Measurements from ENCODE around the gene CARD10. TPM values are rescaled to one million over a fixed set of nuclear protein-coding genes. Genes with fewer than 3 reads are reported as not detected.
"Not testable (repeated sequence)": the region's sequence is repeated elsewhere in the genome, so short reads cannot be mapped to it uniquely, and the experiment has no call there.

Gene CARD10
- total RNA-seq, 2 experiments from 2014 or later = 0.29 TPM; not detected in 1

GRCh38 chr22:37558815-37559214 is 39.6 kb upstream of the CARD10 start:
- POLR2A ChIA-PET = no interaction called here

GRCh38 chr22:37557321-37558001 is 38.2 kb upstream of the CARD10 start:
- POLR2A ChIA-PET = no interaction called here
- CTCF ChIA-PET = interaction anchor here (5.4 to 18.0 kb wide), 2 partner anchors 9 to 12 kb away, joined by 23 to 297 read pairs; no protein-coding TSS in a partner anchor

More at GRCh38 chr22:37558815-37559214, 39.6 kb upstream of the CARD10 start:
- CTCF ChIA-PET = interaction anchor here (0.6 to 18.0 kb wide), 3 partner anchors 8 to 16 kb away, joined by 3 to 297 read pairs (median 23); no protein-coding TSS in a partner anchor

GRCh38 chr22:37556710-37557109 is 37.5 kb upstream of the CARD10 start:
- ChIA-PET CTCF (interaction anchor here (5.4 to 18.0 kb wide), 2 partner anchors 10 to 12 kb away, joined by 23 to 297 read pairs; no protein-coding TSS in a partner anchor), POLR2A (no interaction called here)

GRCh38 chr22:37555029-37555428 is 35.8 kb upstream of the CARD10 start:
- ChIA-PET CTCF (interaction anchor here (5.4 to 18.0 kb wide), 2 partner anchors 10 to 12 kb away, joined by 23 to 297 read pairs; no protein-coding TSS in a partner anchor), POLR2A (no interaction called here)

GRCh38 chr22:37553725-37554124 is 34.5 kb upstream of the CARD10 start:
- ChIA-PET POLR2A (no interaction called here), CTCF (interaction anchor here (5.4 kb wide), 1 partner anchor 13 kb away, joined by 23 read pairs; no protein-coding TSS in a partner anchor)

- ChIA-PET CTCF (interaction anchor here (15.9 kb wide), 1 partner anchor 10 kb away, joined by 297 read pairs; the partner anchor contains the start of gene CDC42EP1), POLR2A (no interaction called here)
Measured at GRCh38 chr22:37552524-37553163, 33.4 kb upstream of the CARD10 start.

- CTCF ChIA-PET = interaction anchor here (15.9 kb wide), 1 partner anchor 11 kb away, joined by 297 read pairs; the partner anchor contains the start of gene CDC42EP1
- POLR2A ChIA-PET = no interaction called here
Measured at GRCh38 chr22:37551981-37552380, 32.8 kb upstream of the CARD10 start.

GRCh38 chr22:37550921-37551320 is 31.7 kb upstream of the CARD10 start:
- CTCF ChIA-PET = interaction anchor here (15.9 kb wide), 1 partner anchor 12 kb away, joined by 297 read pairs; the partner anchor contains the start of gene CDC42EP1

GRCh38 chr22:37549704-37550059 is 30.5 kb upstream of the CARD10 start:
- CTCF ChIA-PET = interaction anchor here (1.9 to 15.9 kb wide), 2 partner anchors 9 to 13 kb away, joined by 4 to 297 read pairs; partner anchors contain the start of gene CDC42EP1
- POLR2A ChIA-PET = interaction anchor here (0.6 to 0.9 kb wide), 2 partner anchors 17 to 538 kb away, joined by 3 to 4 read pairs; no protein-coding TSS in a partner anchor

More at GRCh38 chr22:37550921-37551320, 31.7 kb upstream of the CARD10 start:
- POLR2A ChIA-PET = not testable (repeated sequence)

- POLR2A ChIA-PET = no interaction called here
- CTCF ChIA-PET = interaction anchor here (2.9 to 15.9 kb wide), 2 partner anchors 16 to 45 kb away, joined by 8 to 297 read pairs; partner anchors contain the start of gene CDC42EP1
Measured at GRCh38 chr22:37547251-37547741, 28.1 kb upstream of the CARD10 start.

GRCh38 chr22:37546437-37547250 is 27.4 kb upstream of the CARD10 start:
- CTCF ChIA-PET = interaction anchor here (2.9 to 15.9 kb wide), 2 partner anchors 16 to 46 kb away, joined by 8 to 297 read pairs; partner anchors contain the start of gene CDC42EP1
- POLR2A ChIA-PET = no interaction called here

GRCh38 chr22:37545703-37546436 is 26.7 kb upstream of the CARD10 start:
- ChIA-PET CTCF (interaction anchor here (2.9 to 15.9 kb wide), 2 partner anchors 17 to 46 kb away, joined by 8 to 297 read pairs; partner anchors contain the start of gene CDC42EP1), POLR2A (no interaction called here)

GRCh38 chr22:37544955-37545702 is 25.9 kb upstream of the CARD10 start:
- POLR2A ChIA-PET = no interaction called here

GRCh38 chr22:37542959-37543358 is 23.7 kb upstream of the CARD10 start:
- ChIA-PET CTCF (interaction anchor here (0.6 to 15.9 kb wide), 3 partner anchors 20 to 49 kb away, joined by 3 to 297 read pairs (median 7); partner anchors contain the start of gene CDC42EP1), POLR2A (no interaction called here)

More at GRCh38 chr22:37544955-37545702, 25.9 kb upstream of the CARD10 start:
- CTCF ChIA-PET = interaction anchor here (1.1 to 15.9 kb wide), 4 partner anchors 11 to 61 kb away, joined by 3 to 297 read pairs (median 6); partner anchors contain the start of gene CDC42EP1

GRCh38 chr22:37542416-37542815 is 23.2 kb upstream of the CARD10 start:
- POLR2A ChIA-PET = interaction anchor here (0.9 kb wide), 1 partner anchor 25 kb away, joined by 4 read pairs; no protein-coding TSS in a partner anchor

GRCh38 chr22:37539790-37540189 is 20.6 kb upstream of the CARD10 start:
- POLR2A ChIA-PET = interaction anchor here (0.6 to 1.6 kb wide), 2 partner anchors 40 to 53 kb away, joined by 3 read pairs; partner anchors contain the start of gene LGALS2
- CTCF ChIA-PET = interaction anchor here (0.7 to 15.9 kb wide), 5 partner anchors 23 to 635 kb away, joined by 3 to 297 read pairs (median 11); partner anchors contain the start of gene CDC42EP1

More at GRCh38 chr22:37542416-37542815, 23.2 kb upstream of the CARD10 start:
- CTCF ChIA-PET = interaction anchor here (0.6 to 15.9 kb wide), 3 partner anchors 21 to 50 kb away, joined by 3 to 297 read pairs (median 7); partner anchors contain the start of gene CDC42EP1
